ENCODE data around the gene STEAP1B.
"Not testable (repeated sequence)": the region's sequence is repeated elsewhere in the genome, so short reads cannot be mapped to it uniquely, and the experiment has no call there.

STEAP1B gene

GRCh38 chr7:22433710-22434460, 66.1 kb downstream of the STEAP1B start:
- Histone ChIP-seq H3K4me2 (ENCODE audit: low read depth, low read length, poor library complexity, severe bottlenecking) (no peak overlapping the region), H3K9ac (ENCODE audit: low read depth, low read length, poor library complexity, severe bottlenecking) (no peak overlapping the region), H3K36me3 (ENCODE audit: insufficient read depth, low read length) (no peaks in the 10 kb centered on the region)

GRCh38 chr7:22433165-22433700, 66.8 kb downstream of the STEAP1B start:
- H3K79me2 ChIP-seq (ENCODE audit: insufficient read depth, low read length); H2AFZ ChIP-seq (ENCODE audit: low read length); H3K9me2 ChIP-seq (replicated peaks; ENCODE audit: low read depth, low read length); H4K20me1 ChIP-seq (ENCODE audit: insufficient read depth, low read length, poor library complexity, severe bottlenecking); H3K4me1 ChIP-seq (ENCODE audit: insufficient read depth, low read length, poor library complexity, severe bottlenecking); H3F3A ChIP-seq (ENCODE audit: low read depth); H3K27me3 ChIP-seq (ENCODE audit: insufficient read depth, low read length, poor library complexity, severe bottlenecking); H3K4me3 ChIP-seq (ENCODE audit: low read length, poor library complexity, severe bottlenecking); H3K4me2 ChIP-seq (ENCODE audit: low read depth, low read length, poor library complexity, severe bottlenecking); H3K9ac ChIP-seq (ENCODE audit: low read depth, low read length, poor library complexity, severe bottlenecking); H3K9me3 ChIP-seq (ENCODE audit: insufficient read depth, low read depth, low read length); H3K36me3 ChIP-seq (ENCODE audit: insufficient read depth, low read length): not testable (repeated sequence)

More at GRCh38 chr7:22433710-22434460, 66.1 kb downstream of the STEAP1B start:
- H3K9me3 ChIP-seq (ENCODE audit: insufficient read depth, low read depth, low read length): no peaks in the 10 kb centered on the region
- TF ChIP-seq EZH2phosphoT487 (IDR thresholded peaks at IDR 0.05; ENCODE audit: borderline replicate concordance): no peak
- peak; percentile 32; the same call in 1 of the 2 replicates for TF ChIP-seq CTCF (conservative IDR thresholded peaks at IDR 0.05; ENCODE audit: low read length)
- no peaks in the 10 kb centered on the region for H3K4me1 ChIP-seq (ENCODE audit: insufficient read depth, low read length, poor library complexity, severe bottlenecking)
- H3K9me2 ChIP-seq (replicated peaks; ENCODE audit: low read depth, low read length): no peaks in the 10 kb centered on the region
- H3K4me3 ChIP-seq (ENCODE audit: low read length, poor library complexity, severe bottlenecking): no peak overlapping the region
- no peaks in the 10 kb centered on the region for H3K79me2 ChIP-seq (ENCODE audit: insufficient read depth, low read length)
- H2AFZ ChIP-seq (ENCODE audit: low read length): no peak overlapping the region
- H3F3A ChIP-seq (ENCODE audit: low read depth): no peaks in the 10 kb centered on the region
- H3K27me3 ChIP-seq (ENCODE audit: insufficient read depth, low read length, poor library complexity, severe bottlenecking): peaks cover 6% of the 10 kb centered on the region
- no peaks in the 10 kb centered on the region for H4K20me1 ChIP-seq (ENCODE audit: insufficient read depth, low read length, poor library complexity, severe bottlenecking)

GRCh38 chr7:22432203-22432718, 67.7 kb downstream of the STEAP1B start:
- H2AFZ ChIP-seq (ENCODE audit: low read length): no peak overlapping the region
- H3K79me2 ChIP-seq (ENCODE audit: insufficient read depth, low read length): no peaks in the 10 kb centered on the region
- no peak overlapping the region for H3K9ac ChIP-seq (ENCODE audit: low read depth, low read length, poor library complexity, severe bottlenecking)
- no peaks in the 10 kb centered on the region for H3K9me3 ChIP-seq (ENCODE audit: insufficient read depth, low read depth, low read length)
- TF ChIP-seq EZH2phosphoT487 (IDR thresholded peaks at IDR 0.05; ENCODE audit: borderline replicate concordance) (no peak), CTCF (conservative IDR thresholded peaks at IDR 0.05; ENCODE audit: low read length) (no peak)
- no peaks in the 10 kb centered on the region for H3K36me3 ChIP-seq (ENCODE audit: insufficient read depth, low read length)
- H3K27me3 ChIP-seq (ENCODE audit: insufficient read depth, low read length, poor library complexity, severe bottlenecking): no peaks in the 10 kb centered on the region
- H3K4me3 ChIP-seq (ENCODE audit: low read length, poor library complexity, severe bottlenecking): no peak overlapping the region
- H3F3A ChIP-seq (ENCODE audit: low read depth): no peaks in the 10 kb centered on the region
- no peaks in the 10 kb centered on the region for H3K4me1 ChIP-seq (ENCODE audit: insufficient read depth, low read length, poor library complexity, severe bottlenecking)
- no peaks in the 10 kb centered on the region for H3K9me2 ChIP-seq (replicated peaks; ENCODE audit: low read depth, low read length)
- H3K4me2 ChIP-seq (ENCODE audit: low read depth, low read length, poor library complexity, severe bottlenecking): no peak overlapping the region
- H4K20me1 ChIP-seq (ENCODE audit: insufficient read depth, low read length, poor library complexity, severe bottlenecking): no peaks in the 10 kb centered on the region
